Cortex of kidney (tissue), 1 donor: ENCODE results near the gene LCE4A.

Experiments
- DNase-seq: peaks from one replicate; lab custom pipeline; 2025; lab: John Stamatoyannopoulos, UW

Gene LCE4A

GRCh38 chr1:152745765-152746444 lies 37.9 kb downstream of the LCE4A start:
- no peak for DNase-seq

- no peak for DNase-seq
Observed at GRCh38 chr1:152747831-152748230, 39.9 kb downstream of the LCE4A start.

GRCh38 chr1:152752225-152752624 lies 44.3 kb downstream of the LCE4A start:
- no peak for DNase-seq

GRCh38 chr1:152753586-152753985 lies 45.6 kb downstream of the LCE4A start:
- DNase-seq = no peak

- DNase-seq = no peak
Observed at GRCh38 chr1:152756872-152757271, 48.9 kb downstream of the LCE4A start.

DNA sequence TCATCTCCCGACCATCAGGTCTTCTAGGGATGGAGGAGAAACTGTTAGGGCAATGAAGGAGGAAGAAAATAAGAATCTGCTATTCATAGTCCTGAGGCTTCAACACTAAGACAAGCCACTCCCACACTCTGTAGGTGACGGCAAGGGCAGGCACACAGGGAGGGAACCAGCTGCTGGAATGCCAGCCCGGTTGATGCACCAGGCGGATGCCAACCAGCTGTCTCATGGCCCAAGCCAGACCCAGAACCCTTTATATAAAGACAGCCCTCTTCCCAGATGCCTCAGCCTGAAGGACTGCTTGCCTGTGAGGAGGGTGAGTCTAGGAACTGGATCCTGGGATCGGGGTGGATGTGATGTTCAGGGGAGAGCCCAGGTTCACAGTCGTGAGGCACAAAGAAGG lies 49.8 kb downstream of the LCE4A start, which contains the start of gene KPRP:
TSS of gene KPRP (plus strand) at position 279 of the 400 bp plus-strand sequence. CDS start 1,564 bp downstream, outside the sequence.
- DNase-seq = no peak

DNA sequence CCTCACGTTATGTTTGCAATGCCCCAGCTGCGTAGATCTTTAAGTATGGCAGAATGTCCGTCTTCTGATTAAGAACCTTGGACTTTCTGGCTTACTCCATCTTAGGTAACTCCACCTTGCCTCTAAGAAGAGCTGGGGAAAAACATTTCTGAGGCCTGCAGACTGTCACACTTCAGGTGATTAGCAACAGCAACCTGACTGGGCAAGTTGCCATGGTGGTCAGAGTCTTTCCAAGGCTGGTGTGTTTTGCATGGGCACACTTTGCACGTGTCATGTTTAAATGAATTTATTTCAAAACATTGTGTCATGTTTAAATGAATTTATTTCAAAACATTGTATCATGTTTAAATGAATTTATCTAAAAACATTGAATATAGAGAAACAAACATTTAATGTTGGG lies 50.7 kb downstream of the LCE4A start:
- DNase-seq = no peak
